Measurements from ENCODE around the gene CDADC1. TPM values are rescaled to one million over a fixed set of nuclear protein-coding genes. Genes with fewer than 3 reads are reported as not detected.

Gene CDADC1
- polyA plus RNA-seq: 9.2 TPM
- long read RNA-seq, donor 1: 0 reads
- long read RNA-seq, donor 2, partial matches to known transcripts: 7 of 8 reads
- long read RNA-seq, donor 2, other reads (novel, unspliced or antisense): 0 of 8 reads
- long read RNA-seq, donor 3: 0 reads
- long read RNA-seq, donor 4: 0 reads
- long read RNA-seq, donor 5: 0 reads
- long read RNA-seq, donor 6, partial matches to known transcripts: 0 of 1 reads
- long read RNA-seq, donor 6, other reads (novel, unspliced or antisense): 0 of 1 reads
- long read RNA-seq, donor 7, partial matches to known transcripts: 0 of 2 reads
- long read RNA-seq, donor 7, other reads (novel, unspliced or antisense): 0 of 2 reads
- long read RNA-seq, donor 8: 0 reads
- long read RNA-seq, donor 9, partial matches to known transcripts: 0 of 1 reads
- long read RNA-seq, donor 9, other reads (novel, unspliced or antisense): 0 of 1 reads
- long read RNA-seq, donor 10: 0 reads
- long read RNA-seq, donor 11, partial matches to known transcripts: 0 of 1 reads
- long read RNA-seq, donor 11, other reads (novel, unspliced or antisense): 0 of 1 reads

DNA sequence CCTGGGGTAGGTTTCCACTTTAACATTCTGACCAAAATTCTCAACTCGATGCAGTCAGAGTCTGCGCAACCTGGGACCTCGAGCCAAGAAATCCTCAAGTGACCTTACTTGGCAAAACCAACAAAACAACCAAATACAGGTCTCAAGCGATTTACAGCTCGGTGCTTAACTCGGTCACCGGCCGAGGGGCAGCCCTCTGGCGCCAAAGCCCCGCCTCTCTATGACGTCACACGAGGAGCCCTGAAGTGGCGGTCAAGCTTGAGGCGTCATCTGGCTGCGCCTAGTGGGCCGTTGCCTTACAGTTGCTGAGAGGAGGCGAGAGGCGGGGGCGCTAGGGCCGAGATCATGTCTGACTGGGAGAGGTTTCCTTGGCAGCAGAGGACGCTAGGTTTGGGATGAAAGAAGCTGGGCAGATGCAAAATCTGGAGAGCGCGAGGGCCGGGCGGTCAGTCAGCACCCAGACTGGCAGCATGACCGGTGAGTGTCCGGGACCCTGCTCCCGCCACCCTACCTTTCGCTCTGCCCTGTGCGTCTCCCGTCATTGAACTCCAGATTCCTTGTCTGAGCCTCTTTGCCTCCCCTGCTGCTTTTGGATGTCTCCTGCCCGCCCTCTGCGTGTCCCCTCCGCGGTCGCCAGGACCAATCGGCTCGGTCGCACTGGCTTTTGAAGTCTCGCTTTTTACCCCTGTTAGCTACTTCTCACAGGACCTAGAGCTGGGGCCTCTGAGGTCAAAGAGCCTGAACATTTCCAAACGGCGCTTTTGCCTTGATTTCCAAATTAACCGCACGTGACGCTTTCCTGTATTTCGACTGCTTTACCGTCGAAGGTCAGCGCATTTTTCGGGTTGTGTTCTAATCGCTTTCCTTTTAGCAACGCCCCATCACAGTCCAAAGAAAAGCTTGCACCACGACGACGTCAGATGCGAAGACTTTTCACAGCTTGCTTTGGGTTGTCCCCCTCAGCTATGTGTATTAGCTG lies at the start of gene CDADC1:
CDADC1 (plus strand) TSS at position 283 of the 979 bp plus-strand sequence; CDS start at position 396, 113 bp downstream.
- H3K27ac ChIP-seq (ENCODE audit: low read length): peak within 1 kb of the TSS; percentile 77
- peak within 1 kb of the TSS; percentile 91 for H3K4me3 ChIP-seq (ENCODE audit: low read length)
- peak; percentile 96 for DNase-seq
- no peaks in the 10 kb centered on the region for H3K27me3 ChIP-seq (ENCODE audit: control insufficient read depth, insufficient read depth, low read length)
- H3K4me1 ChIP-seq (ENCODE audit: control insufficient read depth, insufficient read depth, low read length): peaks cover 4% of the 10 kb centered on the region
- H3K36me3 ChIP-seq (ENCODE audit: control insufficient read depth, insufficient read depth, low read length): peaks cover 3% of the 10 kb centered on the region
- WGBS (ENCODE audit: insufficient coverage, low lambda C conversion rate): 0% methylated on average over 7 of the region's 56 CpGs
- no peaks in the 10 kb centered on the region for H3K9me3 ChIP-seq (ENCODE audit: control insufficient read depth, low read depth, low read length)

DNA sequence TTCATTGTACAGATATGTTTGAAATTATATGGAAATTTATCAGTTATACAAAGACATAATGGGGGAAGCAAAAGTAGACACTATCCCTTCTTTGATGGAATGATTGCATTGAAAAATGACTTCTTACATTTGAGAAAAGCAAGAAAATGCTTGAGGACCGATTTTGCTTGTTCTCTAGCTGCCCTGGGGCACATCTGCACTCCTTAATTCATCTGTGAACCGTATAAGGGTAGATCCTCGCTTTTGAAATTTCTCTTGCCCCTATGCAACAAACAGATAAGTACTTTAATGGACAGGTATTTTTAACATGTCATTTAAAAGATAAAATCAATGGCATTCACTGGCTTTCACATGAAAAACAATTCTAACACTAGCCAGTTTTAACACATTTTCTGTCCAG lies 41.1 kb upstream of the CDADC1 start:
- H3K36me3 ChIP-seq (ENCODE audit: control insufficient read depth, insufficient read depth, low read length): peaks cover 47% of the 10 kb centered on the region
- DNase-seq: no peak

DNA sequence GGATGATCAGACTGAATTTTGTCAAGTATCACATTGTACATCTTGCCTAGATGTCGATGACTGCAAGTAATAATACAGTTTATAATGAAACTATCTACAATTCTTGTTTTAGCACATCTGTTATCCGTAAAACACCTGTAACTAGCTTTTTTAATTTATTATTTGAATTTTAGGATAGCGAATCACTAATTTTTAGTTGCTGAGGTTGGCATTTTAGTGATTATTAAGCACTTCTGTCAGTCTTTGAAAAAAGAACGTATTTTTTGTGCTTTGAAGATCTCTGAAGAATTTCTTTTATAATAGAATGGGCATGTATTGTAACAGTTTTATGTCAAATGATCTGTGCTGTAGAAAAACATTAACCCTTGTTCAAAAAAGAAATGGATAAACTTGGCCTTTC lies 39.1 kb upstream of the CDADC1 start:
- Histone ChIP-seq H3K27ac (ENCODE audit: low read length) (no peak overlapping the region), H3K9me3 (ENCODE audit: control insufficient read depth, low read depth, low read length) (no peaks in the 10 kb centered on the region), H3K4me1 (ENCODE audit: control insufficient read depth, insufficient read depth, low read length) (no peaks in the 10 kb centered on the region), H3K36me3 (ENCODE audit: control insufficient read depth, insufficient read depth, low read length) (peaks cover 35% of the 10 kb centered on the region), H3K27me3 (ENCODE audit: control insufficient read depth, insufficient read depth, low read length) (no peaks in the 10 kb centered on the region), H3K4me3 (ENCODE audit: low read length) (no peak overlapping the region)
- no peak for DNase-seq
- WGBS (ENCODE audit: insufficient coverage, low lambda C conversion rate): 100% methylated on average over 3 of the region's 4 CpGs

More for the DNA sequence above, 41.1 kb upstream of the CDADC1 start:
- no peaks in the 10 kb centered on the region for H3K9me3 ChIP-seq (ENCODE audit: control insufficient read depth, low read depth, low read length)
- no peak overlapping the region for H3K4me3 ChIP-seq (ENCODE audit: low read length)
- no peaks in the 10 kb centered on the region for H3K4me1 ChIP-seq (ENCODE audit: control insufficient read depth, insufficient read depth, low read length)
- 100% methylated on average over 2 of the region's 3 CpGs for WGBS (ENCODE audit: insufficient coverage, low lambda C conversion rate)
- no peak overlapping the region for H3K27ac ChIP-seq (ENCODE audit: low read length)
- no peaks in the 10 kb centered on the region for H3K27me3 ChIP-seq (ENCODE audit: control insufficient read depth, insufficient read depth, low read length)

DNA sequence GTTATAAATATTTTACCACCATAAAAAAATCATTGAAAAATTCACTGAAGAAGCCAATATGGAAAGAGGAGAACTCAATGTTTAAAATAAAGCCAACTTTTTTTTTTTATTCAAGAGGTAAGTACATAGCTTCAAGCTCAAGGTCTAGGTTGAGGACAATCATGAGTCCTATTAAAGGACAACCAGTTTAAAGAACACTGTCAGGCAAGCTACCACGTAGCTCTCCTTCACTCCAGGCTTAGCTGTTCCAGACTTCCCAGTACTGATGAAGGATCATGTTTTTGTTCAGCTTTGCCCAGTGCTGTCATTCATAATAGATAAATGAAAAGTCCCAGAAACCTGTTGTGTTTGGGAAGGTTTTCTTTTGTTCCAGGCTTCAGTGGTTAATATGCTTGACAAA lies 37.6 kb upstream of the CDADC1 start:
- WGBS (ENCODE audit: insufficient coverage, low lambda C conversion rate): no CpG with 5 or more reads among the region's 1 CpG
- no peaks in the 10 kb centered on the region for H3K9me3 ChIP-seq (ENCODE audit: control insufficient read depth, low read depth, low read length)
- no peak for DNase-seq
- H3K4me1 ChIP-seq (ENCODE audit: control insufficient read depth, insufficient read depth, low read length): no peaks in the 10 kb centered on the region
- H3K27me3 ChIP-seq (ENCODE audit: control insufficient read depth, insufficient read depth, low read length): no peaks in the 10 kb centered on the region
- no peak overlapping the region for H3K27ac ChIP-seq (ENCODE audit: low read length)
- peaks cover 29% of the 10 kb centered on the region for H3K36me3 ChIP-seq (ENCODE audit: control insufficient read depth, insufficient read depth, low read length)
- no peak overlapping the region for H3K4me3 ChIP-seq (ENCODE audit: low read length)

DNA sequence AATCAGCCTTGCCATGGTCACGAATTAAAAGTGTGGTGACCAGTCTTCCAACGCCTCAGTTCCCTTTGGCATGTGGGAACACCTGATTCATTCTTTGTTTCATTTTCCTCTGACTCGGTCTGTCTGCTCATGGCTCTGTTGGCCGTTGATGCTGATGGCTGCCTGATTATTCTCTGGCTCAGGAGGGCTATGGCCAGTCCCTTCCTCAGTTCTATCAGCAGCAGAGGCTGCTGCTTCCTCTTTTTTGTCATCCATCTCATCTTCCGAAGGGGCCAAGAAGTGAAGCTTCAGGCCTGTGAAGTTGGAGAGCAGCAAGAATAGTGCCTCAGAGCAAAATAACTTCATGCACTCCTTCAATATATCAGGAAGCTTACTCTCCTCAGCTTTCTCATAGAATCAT lies 37.1 kb upstream of the CDADC1 start:
- Histone ChIP-seq H3K36me3 (ENCODE audit: control insufficient read depth, insufficient read depth, low read length) (peaks cover 27% of the 10 kb centered on the region), H3K4me3 (ENCODE audit: low read length) (no peak overlapping the region), H3K27me3 (ENCODE audit: control insufficient read depth, insufficient read depth, low read length) (no peaks in the 10 kb centered on the region), H3K4me1 (ENCODE audit: control insufficient read depth, insufficient read depth, low read length) (no peaks in the 10 kb centered on the region), H3K27ac (ENCODE audit: low read length) (no peak overlapping the region), H3K9me3 (ENCODE audit: control insufficient read depth, low read depth, low read length) (no peaks in the 10 kb centered on the region)
- no peak for DNase-seq
- no CpG with 5 or more reads among the region's 5 CpGs for WGBS (ENCODE audit: insufficient coverage, low lambda C conversion rate)

DNA sequence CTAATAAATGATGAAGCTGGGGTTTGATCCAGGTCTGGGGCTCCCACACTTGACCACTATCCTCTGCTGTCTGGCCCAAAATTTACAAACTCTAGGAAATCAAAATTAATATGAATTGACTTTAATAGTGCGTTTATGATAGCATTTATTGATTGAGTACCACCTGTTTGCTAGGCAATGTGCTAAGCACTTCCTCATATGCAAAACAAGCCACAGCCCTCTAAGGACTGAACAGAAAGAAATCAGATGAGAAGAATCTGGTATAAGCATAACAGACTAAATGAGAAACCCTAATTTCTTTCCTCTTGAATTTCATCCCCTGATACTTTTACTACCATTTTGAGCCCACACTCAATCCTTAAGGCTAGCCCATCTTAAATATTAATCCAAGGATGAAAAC lies 34.2 kb upstream of the CDADC1 start:
- WGBS (ENCODE audit: insufficient coverage, low lambda C conversion rate): no CpG with 5 or more reads among the region's 1 CpG
- H3K9me3 ChIP-seq (ENCODE audit: control insufficient read depth, low read depth, low read length): no peaks in the 10 kb centered on the region

DNA sequence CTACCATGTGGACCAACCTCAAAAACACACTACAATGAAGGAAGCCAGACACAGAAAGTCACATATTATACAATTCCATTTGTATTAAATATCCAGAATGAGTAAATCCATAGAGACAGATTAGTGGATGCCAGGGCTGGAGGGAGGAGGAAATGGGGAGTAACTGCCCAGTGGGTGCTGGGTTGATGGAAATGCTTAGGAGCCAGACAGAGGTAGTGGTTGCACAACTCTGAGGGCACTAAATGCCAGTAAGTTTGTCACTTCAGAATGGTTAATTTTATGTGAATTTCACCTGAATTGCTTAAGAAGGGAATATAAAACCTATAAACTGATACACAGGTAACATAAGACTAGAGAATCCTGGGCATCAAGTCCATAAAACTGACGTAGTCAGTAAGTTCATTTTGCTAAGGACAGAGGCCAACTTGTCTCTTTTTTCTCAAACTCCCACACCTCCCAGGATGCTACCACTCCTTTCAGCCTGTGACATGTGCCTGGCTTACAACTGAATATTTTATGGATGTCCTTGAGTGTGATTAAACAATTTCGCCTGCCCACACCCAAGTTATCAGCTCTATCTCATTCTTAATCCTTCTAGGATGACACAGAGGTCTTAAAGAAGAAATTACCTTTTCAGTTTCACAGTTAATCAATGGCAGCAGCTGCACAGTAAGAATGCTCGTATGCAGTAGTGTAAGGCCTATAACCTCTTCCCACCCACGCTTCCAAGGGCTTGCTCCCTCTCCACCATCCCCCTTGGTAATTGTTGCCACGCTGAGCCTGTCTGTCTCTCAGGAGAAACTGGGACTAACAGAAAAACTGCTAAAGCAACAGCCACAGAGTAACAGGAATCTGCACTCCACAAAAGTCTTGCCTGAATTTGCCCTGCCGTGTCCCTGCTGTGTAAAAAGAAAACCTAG lies 33.5 kb upstream of the CDADC1 start:
- 40% methylated on average over 1 of the region's 6 CpGs for WGBS (ENCODE audit: insufficient coverage, low lambda C conversion rate)
- Histone ChIP-seq H3K27ac (ENCODE audit: low read length) (no peak overlapping the region), H3K4me3 (ENCODE audit: low read length) (no peak overlapping the region), H3K4me1 (ENCODE audit: control insufficient read depth, insufficient read depth, low read length) (no peaks in the 10 kb centered on the region), H3K36me3 (ENCODE audit: control insufficient read depth, insufficient read depth, low read length) (peaks cover 11% of the 10 kb centered on the region), H3K27me3 (ENCODE audit: control insufficient read depth, insufficient read depth, low read length) (peaks cover 30% of the 10 kb centered on the region), H3K9me3 (ENCODE audit: control insufficient read depth, low read depth, low read length) (no peaks in the 10 kb centered on the region)
- no peak for DNase-seq

More for the DNA sequence above, 34.2 kb upstream of the CDADC1 start:
- Histone ChIP-seq H3K4me3 (ENCODE audit: low read length) (no peak overlapping the region), H3K27me3 (ENCODE audit: control insufficient read depth, insufficient read depth, low read length) (peaks cover 23% of the 10 kb centered on the region), H3K36me3 (ENCODE audit: control insufficient read depth, insufficient read depth, low read length) (peaks cover 13% of the 10 kb centered on the region), H3K4me1 (ENCODE audit: control insufficient read depth, insufficient read depth, low read length) (no peaks in the 10 kb centered on the region), H3K27ac (ENCODE audit: low read length) (no peak overlapping the region)
- DNase-seq: no peak

DNA sequence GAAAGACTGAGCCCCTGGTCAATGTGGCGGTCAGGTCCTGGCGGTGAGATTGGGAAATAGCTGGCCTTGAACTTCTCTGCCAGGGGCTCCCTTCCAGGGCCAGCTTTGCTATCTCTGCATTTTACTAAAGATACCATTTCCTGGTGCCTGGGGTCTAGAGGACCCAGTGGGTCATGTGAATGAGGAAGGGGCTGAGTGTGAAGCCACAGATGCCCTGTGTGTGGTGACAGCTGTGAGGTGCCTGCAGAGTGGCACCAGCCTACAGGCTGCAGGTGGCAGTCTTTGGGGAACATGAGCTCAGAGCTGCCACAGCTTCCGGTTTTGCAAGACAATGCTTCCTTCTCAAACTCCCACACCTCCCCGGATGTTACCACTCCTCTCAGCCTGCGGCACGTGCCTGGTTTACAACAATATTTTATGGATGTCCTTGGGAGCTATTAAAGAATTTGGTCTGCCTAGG lies 32.8 kb upstream of the CDADC1 start:
- no CpG with 5 or more reads among the region's 6 CpGs for WGBS (ENCODE audit: insufficient coverage, low lambda C conversion rate)
- Histone ChIP-seq H3K27me3 (ENCODE audit: control insufficient read depth, insufficient read depth, low read length) (peaks cover 37% of the 10 kb centered on the region), H3K27ac (ENCODE audit: low read length) (no peak overlapping the region), H3K9me3 (ENCODE audit: control insufficient read depth, low read depth, low read length) (no peaks in the 10 kb centered on the region), H3K36me3 (ENCODE audit: control insufficient read depth, insufficient read depth, low read length) (peaks cover 8% of the 10 kb centered on the region), H3K4me1 (ENCODE audit: control insufficient read depth, insufficient read depth, low read length) (peaks cover 3% of the 10 kb centered on the region), H3K4me3 (ENCODE audit: low read length) (no peak overlapping the region)
- peak; percentile 29 to 42 for DNase-seq

DNA sequence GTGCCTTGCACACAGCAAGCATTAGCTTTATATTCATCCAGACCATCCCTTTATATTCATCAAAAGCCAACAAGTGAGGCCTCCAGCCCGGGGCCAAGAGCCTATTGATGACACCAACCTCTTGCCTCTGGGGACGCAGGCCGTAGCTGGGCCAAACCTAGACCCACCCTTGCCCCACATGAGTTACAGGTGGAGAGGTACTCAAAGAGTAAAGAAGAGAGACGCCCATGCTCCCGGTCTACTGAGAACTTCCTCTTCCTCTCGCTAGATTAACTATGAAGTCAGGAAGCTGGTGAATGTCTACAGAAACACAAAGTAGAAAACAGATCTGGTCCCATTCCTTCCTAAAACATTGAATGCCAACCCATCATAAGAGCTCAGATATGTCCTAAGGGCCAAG lies 31.4 kb upstream of the CDADC1 start:
- Histone ChIP-seq H3K4me1 (ENCODE audit: control insufficient read depth, insufficient read depth, low read length) (peaks cover 5% of the 10 kb centered on the region), H3K36me3 (ENCODE audit: control insufficient read depth, insufficient read depth, low read length) (peaks cover 3% of the 10 kb centered on the region), H3K27ac (ENCODE audit: low read length) (no peak overlapping the region), H3K9me3 (ENCODE audit: control insufficient read depth, low read depth, low read length) (peaks cover 7% of the 10 kb centered on the region), H3K27me3 (ENCODE audit: control insufficient read depth, insufficient read depth, low read length) (peaks cover 48% of the 10 kb centered on the region), H3K4me3 (ENCODE audit: low read length) (no peak overlapping the region)
- no peak for DNase-seq
- WGBS (ENCODE audit: insufficient coverage, low lambda C conversion rate): no CpG with 5 or more reads among the region's 6 CpGs

All from large intestine (tissue), 12 donors.